OCI-LY7 (cell line): ENCODE results near the gene ZNF292. TPM values are rescaled to one million over a fixed set of nuclear protein-coding genes. Genes with fewer than 3 reads are reported as not detected.

ENCODE experiments used
- BruUV-seq: library from RNA; stranded (reverse); fragments of 400-500 nt; replicated peaks from 2 replicates; lab custom pipeline; 2021; lab: Mats Ljungman, UMichigan
- CTCF ChIA-PET: fragments of 300-600 bp; sonication (Branson Sonifier 250); formaldehyde crosslinking; loops from one replicate; lab custom pipeline; 2022; ENCODE audit warnings: antibody characterized with exemption; ENCODE audit not compliant: unreplicated experiment; lab: Charles Lee
- POLR2A ChIA-PET: fragments of 300-600 bp; sonication (Branson Sonifier 250); formaldehyde crosslinking; loops from one replicate; lab custom pipeline; 2022; ENCODE audit warnings: antibody characterized with exemption; lab: Charles Lee
- DNase-seq: peaks from one replicate; pipeline ENCODE4 v3.0.0-alpha.2; 2015; ENCODE audit warnings: low spot score
- H2AFZ ChIP-seq: fragments of 200-600 bp; sonication (generic), shearing (Covaris generic); 2 replicates; pipeline ENCODE4 v1.6.1; 2014; ENCODE audit warnings: mild to moderate bottlenecking, antibody characterized with exemption, low read length, moderate library complexity
- H3K27ac ChIP-seq: fragments of 200-600 bp; sonication (generic); 2 replicates; pipeline ENCODE4 v1.5.1; 2014; ENCODE audit warnings: mixed run types, low read depth, mild to moderate bottlenecking, moderate library complexity, low read length, inconsistent platforms; ENCODE audit not compliant: poor library complexity, severe bottlenecking
- H3K36me3 ChIP-seq: fragments of 200-600 bp; sonication (generic); 2 replicates; pipeline ENCODE4 v1.6.1; 2014; ENCODE audit warnings: mild to moderate bottlenecking, antibody characterized with exemption, low read length, moderate library complexity, mixed read lengths; ENCODE audit not compliant: insufficient read depth
- H3K4me1 ChIP-seq: fragments of 200-600 bp; sonication (generic); 2 replicates; pipeline ENCODE4 v1.5.1; 2014; ENCODE audit warnings: mild to moderate bottlenecking, low read length; ENCODE audit not compliant: insufficient read depth, poor library complexity, severe bottlenecking
- H3K4me2 ChIP-seq: fragments of 200-600 bp; sonication (generic); 2 replicates; pipeline ENCODE4 v1.6.1; 2014; ENCODE audit warnings: mild to moderate bottlenecking, low read length
- H3K4me3 ChIP-seq: fragments of 200-600 bp; sonication (generic); 2 replicates; pipeline ENCODE4 v1.5.1; 2014; ENCODE audit warnings: mild to moderate bottlenecking, low read depth, low read length; ENCODE audit not compliant: poor library complexity, severe bottlenecking
- H3K79me2 ChIP-seq: fragments of 200-600 bp; sonication (generic); 2 replicates; pipeline ENCODE4 v1.6.1; 2016; ENCODE audit warnings: low read depth, mild to moderate bottlenecking, low read length, moderate library complexity, mixed read lengths; ENCODE audit not compliant: insufficient read depth
- H3K9me2 ChIP-seq: fragments of 200-600 bp; sonication (generic); 2 replicates; pipeline ENCODE4 v1.6.1; 2016; ENCODE audit warnings: mild to moderate bottlenecking, low read length, mixed read lengths; ENCODE audit not compliant: insufficient read depth
- H3K9me3 ChIP-seq: fragments of 200-600 bp; sonication (generic); 2 replicates; pipeline ENCODE4 v1.6.1; 2014; ENCODE audit warnings: mild to moderate bottlenecking, mixed run types, low read length, mixed read lengths
- H4K20me1 ChIP-seq: fragments of 200-600 bp; sonication (generic); 2 replicates; pipeline ENCODE4 v1.6.1; 2014; ENCODE audit warnings: mild to moderate bottlenecking, antibody characterized with exemption, low read length, moderate library complexity, mixed read lengths; ENCODE audit not compliant: insufficient read depth
- CTCF ChIP-seq: fragments of 200-600 bp; sonication (generic); conservative IDR thresholded peaks from 2 replicates; pipeline ENCODE4 v1.5.1; 2014; ENCODE audit warnings: mild to moderate bottlenecking, antibody characterized with exemption, low read length, moderate library complexity, mixed read lengths
- EZH2phosphoT487 ChIP-seq: fragments of 200-600 bp; sonication (generic); IDR thresholded peaks from 2 replicates; pipeline ENCODE4 v1.6.1; 2018; ENCODE audit warnings: low read depth, borderline replicate concordance, mild to moderate bottlenecking, mixed run types, antibody characterized with exemption, low read length, moderate library complexity, mixed read lengths
- intact Hi-C: fragments of 100-400 bp; cut with micrococcal nuclease; formaldehyde crosslinking; loops from one replicate; pipeline ENCODE4 v1.10.0; 2022; ENCODE audit not compliant: unreplicated experiment
- total RNA-seq, 2 experiments: library from RNA; depleted of rRNA in 1 of 2; stranded (reverse); fragments of >200 nt in 1 of 2; shearing (Covaris generic) in 1 of 2; gene quantifications; 2 replicates each; pipeline ENCODE4 v1.2.3, GENCODE V29; 2014 to 2022

The ZNF292 gene
- total RNA-seq, 2 experiments from 2014 or later: 18.7 to 53.7 TPM

- TF ChIP-seq CTCF (no peak), EZH2phosphoT487 (no peak)
- ChIA-PET POLR2A (interaction anchor here (1.4 kb wide), 1 partner anchor 11 kb away, joined by 4 read pairs; no protein-coding TSS in a partner anchor), CTCF (no interaction called here)
- no TSS peak for BruUV-seq
- H2AFZ ChIP-seq: no peak overlapping the region
- DNase-seq: no peak
- H3K36me3 ChIP-seq: no peaks in the 10 kb centered on the region
- no peaks in the 10 kb centered on the region for H3K4me1 ChIP-seq
- no peak overlapping the region for H3K27ac ChIP-seq
- intact Hi-C loops: no loop called here
- no peaks in the 10 kb centered on the region for H3K79me2 ChIP-seq
- H4K20me1 ChIP-seq: no peaks in the 10 kb centered on the region
- no peak overlapping the region for H3K4me2 ChIP-seq
- no peaks in the 10 kb centered on the region; the same call in 1 of the 2 replicates for H3K9me2 ChIP-seq
- no peak overlapping the region for H3K4me3 ChIP-seq
- no peaks in the 10 kb centered on the region for H3K9me3 ChIP-seq
Observed at GRCh38 chr6:87126501-87126900, 28.9 kb upstream of the ZNF292 start.

- H3K4me1 ChIP-seq: no peaks in the 10 kb centered on the region
- no peaks in the 10 kb centered on the region for H3K79me2 ChIP-seq
- no peak for TF ChIP-seq EZH2phosphoT487
- no peak for TF ChIP-seq CTCF
- H3K27ac ChIP-seq: no peak overlapping the region
- ChIA-PET CTCF (no interaction called here), POLR2A (no interaction called here)
- H3K36me3 ChIP-seq: no peaks in the 10 kb centered on the region
- no TSS peak for BruUV-seq
- no peak overlapping the region for H3K4me3 ChIP-seq
- H3K9me2 ChIP-seq: no peaks in the 10 kb centered on the region; the same call in 1 of the 2 replicates
- intact Hi-C loops: no loop called here
- H3K4me2 ChIP-seq: no peak overlapping the region
- DNase-seq: no peak
- no peaks in the 10 kb centered on the region for H3K9me3 ChIP-seq
- H2AFZ ChIP-seq: no peak overlapping the region
- H4K20me1 ChIP-seq: no peaks in the 10 kb centered on the region
Observed at GRCh38 chr6:87127737-87128136, 27.6 kb upstream of the ZNF292 start.

GRCh38 chr6:87136963-87137362 is 18.4 kb upstream of the ZNF292 start:
- Histone ChIP-seq H3K4me2 (no peak overlapping the region), H3K4me3 (no peak overlapping the region), H3K4me1 (no peaks in the 10 kb centered on the region), H4K20me1 (no peaks in the 10 kb centered on the region), H3K9me3 (no peaks in the 10 kb centered on the region), H3K79me2 (no peaks in the 10 kb centered on the region), H2AFZ (no peak overlapping the region), H3K27ac (no peak overlapping the region), H3K9me2 (no peaks in the 10 kb centered on the region), H3K36me3 (no peaks in the 10 kb centered on the region)
- POLR2A ChIA-PET: interaction anchor here (0.6 kb wide), 1 partner anchor 251 kb away, joined by 3 read pairs; no protein-coding TSS in a partner anchor
- DNase-seq: no peak
- intact Hi-C loops: loop anchor here (5.0 to 10.0 kb wide), 2 partner anchors 100 to 138 kb away; no protein-coding TSS in a partner anchor
- no peak for TF ChIP-seq CTCF
- TF ChIP-seq EZH2phosphoT487: no peak
- BruUV-seq: no TSS peak
- CTCF ChIA-PET: no interaction called here
